ENCODE measurements around the gene TFAP2C. TPM values are rescaled to one million over a fixed set of nuclear protein-coding genes. Genes with fewer than 3 reads are reported as not detected.

The TFAP2C gene
- total RNA-seq, 4 donors from 2014 or later, result 1.1 to 1.5 (median 1.3) TPM

GRCh38 chr20:56627122-56628014, 1.7 kb upstream of the TFAP2C start:
- no peak for TF ChIP-seq CTCF (IDR thresholded peaks at IDR 0.05; ENCODE audit: low read depth)

GRCh38 chr20:56628015-56628872, 862 bp upstream of the TFAP2C start:
- no peak for TF ChIP-seq CTCF (IDR thresholded peaks at IDR 0.05; ENCODE audit: low read depth)

GRCh38 chr20:56629464-56630085, 469 bp downstream of the TFAP2C start:
- TF ChIP-seq CTCF (IDR thresholded peaks at IDR 0.05; ENCODE audit: low read depth), result no peak

GRCh38 chr20:56630086-56630493, 984 bp downstream of the TFAP2C start:
- no peak for TF ChIP-seq CTCF (IDR thresholded peaks at IDR 0.05; ENCODE audit: low read depth)

- no peak for TF ChIP-seq CTCF (IDR thresholded peaks at IDR 0.05; ENCODE audit: low read depth)
Measured at GRCh38 chr20:56630506-56631317, 1.6 kb downstream of the TFAP2C start.

- no peak for TF ChIP-seq CTCF (IDR thresholded peaks at IDR 0.05; ENCODE audit: low read depth)
Measured at GRCh38 chr20:56631318-56631989, 2.3 kb downstream of the TFAP2C start.
